ENCODE measurements around the gene FMN1.
"Not testable (repeated sequence)": the region's sequence is repeated elsewhere in the genome, so short reads cannot be mapped to it uniquely, and the experiment has no call there.

FMN1 gene

GRCh38 chr15:32959077-32959476 is 235.4 kb downstream of the FMN1 start:
- DNase-seq = no peak

- no peak for DNase-seq
Observed at GRCh38 chr15:32957219-32957618, 237.3 kb downstream of the FMN1 start.

- no peak for DNase-seq
Observed at GRCh38 chr15:32956711-32957110, 237.8 kb downstream of the FMN1 start.

- no peak for DNase-seq
Observed at GRCh38 chr15:32956006-32956405, 238.5 kb downstream of the FMN1 start.

GRCh38 chr15:32953533-32953910 is 241.0 kb downstream of the FMN1 start:
- no peak for DNase-seq

- DNase-seq = no peak
Observed at GRCh38 chr15:32952901-32953532, 241.5 kb downstream of the FMN1 start.

- DNase-seq = no peak
Observed at GRCh38 chr15:32951736-32952464, 242.6 kb downstream of the FMN1 start.

GRCh38 chr15:32950051-32950450 is 244.5 kb downstream of the FMN1 start:
- not testable (repeated sequence) for DNase-seq

- no peak for DNase-seq
Observed at GRCh38 chr15:32946210-32946609, 248.3 kb downstream of the FMN1 start.

GRCh38 chr15:32944431-32944830 is 250.1 kb downstream of the FMN1 start:
- no peak for DNase-seq

- no peak for DNase-seq
Observed at GRCh38 chr15:32943711-32944110, 250.8 kb downstream of the FMN1 start.

- no peak for DNase-seq
Observed at GRCh38 chr15:32942401-32942841, 252.1 kb downstream of the FMN1 start.

- DNase-seq = no peak
Observed at GRCh38 chr15:32941823-32942222, 252.7 kb downstream of the FMN1 start.

- no peak for DNase-seq
Observed at GRCh38 chr15:32936976-32937375, 257.5 kb downstream of the FMN1 start.

- no peak for DNase-seq
Observed at GRCh38 chr15:32936283-32936918, 258.1 kb downstream of the FMN1 start.

GRCh38 chr15:32935139-32935538 is 259.4 kb downstream of the FMN1 start:
- DNase-seq = no peak

GRCh38 chr15:32933236-32933635 is 261.3 kb downstream of the FMN1 start:
- no peak for DNase-seq

- no peak for DNase-seq
Observed at GRCh38 chr15:32928876-32929275, 265.6 kb downstream of the FMN1 start.

GRCh38 chr15:32927124-32927523 is 267.4 kb downstream of the FMN1 start:
- DNase-seq = no peak

GRCh38 chr15:32923176-32923575 is 271.3 kb downstream of the FMN1 start:
- DNase-seq = no peak

- DNase-seq = no peak
Observed at GRCh38 chr15:32922541-32922940, 272.0 kb downstream of the FMN1 start.

- DNase-seq = no peak
Observed at GRCh38 chr15:32919749-32920414, 274.6 kb downstream of the FMN1 start.

- DNase-seq = no peak
Observed at GRCh38 chr15:32918547-32918946, 276.0 kb downstream of the FMN1 start.

GRCh38 chr15:32910839-32911238 is 283.7 kb downstream of the FMN1 start:
- DNase-seq = no peak

All from CD4-positive, alpha-beta T cell treated with Interleukin-12 subunit alpha and Interleukin-12 subunit beta, for 1 hour (primary cell).